Prostate gland (tissue), 2 donors: Measurements from ENCODE around the gene WDR18.

Experiments used
- CTCF ChIP-seq, 4 experiments: fragments of 200-600 bp in 2 of 4; fragments of 450-650 bp in 2 of 4; sonication (generic) in 2 of 4; IDR thresholded peaks; 1 replicate in 3 of 4; 2 replicates in 1 of 4; pipeline ENCODE4 v1.5.1; 2016 to 2019; ENCODE audit warnings: antibody characterized with exemption in 4 of 4, mild to moderate bottlenecking in 2 of 4, moderate library complexity in 2 of 4
- POLR2A ChIP-seq: fragments of 450-650 bp; IDR thresholded peaks from one replicate; pipeline ENCODE4 v1.6.1; 2016; ENCODE audit warnings: antibody characterized with exemption, mild to moderate bottlenecking
- POLR2AphosphoS5 ChIP-seq: sonication (generic); formaldehyde crosslinking; IDR thresholded peaks from one replicate; pipeline ENCODE4 v1.6.1; 2017; ENCODE audit warnings: antibody characterized with exemption

GRCh38 chr19:1037621-1038064, 53.5 kb downstream of the WDR18 start:
- TF ChIP-seq POLR2A (no peak), CTCF (IDR thresholded peaks at IDR 0.05) (no peak), POLR2AphosphoS5 (no peak)
